SU-DHL-6 (cell line): ENCODE results near the gene ERC1.

ENCODE experiments used
- CTCF ChIP-seq: fragments of 200-600 bp; sonication (generic); IDR thresholded peaks from one replicate; pipeline ENCODE4 v1.5.1; 2017; ENCODE audit warnings: antibody characterized with exemption, mild to moderate bottlenecking, low read length, moderate library complexity; ENCODE audit not compliant: insufficient read depth, poor library complexity, severe bottlenecking
- EZH2phosphoT487 ChIP-seq: fragments of 200-600 bp; sonication (generic), shearing (Covaris generic); conservative IDR thresholded peaks from 2 replicates; pipeline ENCODE4 v1.6.1; 2018; ENCODE audit warnings: mild to moderate bottlenecking, antibody characterized with exemption, low read length, moderate library complexity, mixed read lengths

GRCh38 chr12:1322821-1323220, 331.8 kb downstream of the ERC1 start:
- TF ChIP-seq CTCF (no peak), EZH2phosphoT487 (no peak)
